Motor neuron (in vitro differentiated cells): ENCODE data around the gene UMPS. TPM values are rescaled to one million over a fixed set of nuclear protein-coding genes. Genes with fewer than 3 reads are reported as not detected.

Source experiments
- ATAC-seq, 8 experiments: fragments of 200-7000 bp; cut with Tn5 transposase; replicated peaks in 6 of 8; 2 replicates each; pipeline ENCODE4 v1.8.0; 2021; ENCODE audit warnings: mild to moderate bottlenecking in 8 of 8, moderate library complexity in 8 of 8
- H3K27ac ChIP-seq, 2 donors: fragments of 250-450 bp; sonication (Bioruptor Pico); 2 replicates each; pipeline ENCODE4 v1.9.0; 2021; ENCODE audit warnings: antibody characterized with exemption in 2 of 2, mild to moderate bottlenecking in 2 of 2, moderate library complexity in 1 of 2
- H3K4me1 ChIP-seq, 2 donors: fragments of 250-450 bp; sonication (Bioruptor Pico); replicated peaks in 1 of 2; 2 replicates each; pipeline ENCODE4 v1.6.1; 2021; ENCODE audit warnings: antibody characterized with exemption in 2 of 2, mild to moderate bottlenecking in 2 of 2, moderate library complexity in 1 of 2
- H3K4me3 ChIP-seq, 5 donors: fragments of 250-450 bp; sonication (Bioruptor Pico); 2 replicates each; pipeline ENCODE4 v1.9.0; 2021; ENCODE audit warnings: antibody characterized with exemption in 5 of 5, mild to moderate bottlenecking in 5 of 5, moderate library complexity in 4 of 5
- WGBS, 10 experiments: fragments of 450-650 bp; shearing (Covaris generic); methylation state at CpG; one replicate each; pipeline ENCODE4 v1.0.0; 2022; 5-methylcytosine and 5-hydroxymethylcytosine counted together
- in situ Hi-C, 9 experiments: fragments of 400-800 bp; cut with MboI; loops; one replicate each; pipeline ENCODE4 v1.15.0; 2021; ENCODE audit warnings: low sequenced_read_pairs in 9 of 9, low pct_unique_long_range_greater_than_20kb in 2 of 9; ENCODE audit not compliant: unreplicated experiment in 9 of 9
- total RNA-seq, 8 experiments: library from RNA; unstranded; fragments of 300-600 nt; gene quantifications; 2 replicates each; pipeline versions ENCODE4 v1.2.3 to v1.2.4, GENCODE V29; 2022

Gene UMPS
- total RNA-seq, 8 experiments from 2014 or later, result 12.6 to 34.2 (median 24.2) TPM

GRCh38 chr3:124767264-124767663 lies 37.0 kb downstream of the UMPS start:
- H3K4me1 ChIP-seq, result peaks cover 19 to 20% of the 10 kb centered on the region in 2 donors
- WGBS, 10 experiments, result 39 to 83% (median 65%) methylated on average over 1 to 4 of the region's 5 CpGs; no CpG with 5 or more reads in 2 of the 10 experiments
- H3K27ac ChIP-seq, result no peak overlapping the region
- no peak overlapping the region for H3K4me3 ChIP-seq
- no peak for ATAC-seq
- in situ Hi-C loops, result loop anchor here in 5 of 9 experiments (10.0 to 25.0 kb wide), 2 partner anchors 138 to 670 kb away; no protein-coding TSS in a partner anchor

- peaks cover 23 to 24% of the 10 kb centered on the region in 2 donors for H3K4me1 ChIP-seq
- H3K4me3 ChIP-seq, result no peak overlapping the region
- ATAC-seq, result no peak
- no peak overlapping the region for H3K27ac ChIP-seq
- 75 to 100% (median 97%) methylated on average over 1 to 6 of the region's 6 CpGs; no CpG with 5 or more reads in 3 of the 10 experiments for WGBS, 10 experiments
- in situ Hi-C loops, result loop anchor here in 5 of 9 experiments (10.0 to 25.0 kb wide), 2 partner anchors 137 to 670 kb away; no protein-coding TSS in a partner anchor
Measured at GRCh38 chr3:124767691-124768090, 37.4 kb downstream of the UMPS start.

- H3K4me3 ChIP-seq, result no peak overlapping the region
- ATAC-seq, result peak in 3 of 8 experiments; percentile 14 to 80 (median 69)
- in situ Hi-C loops, result loop anchor here in 5 of 9 experiments (10.0 to 25.0 kb wide), 2 partner anchors 136 to 668 kb away; no protein-coding TSS in a partner anchor
- whole genome bisulfite sequencing, 10 experiments, result 30 to 90% (median 74%) methylated on average over 2 to 7 of the region's 7 CpGs; no CpG with 5 or more reads in 6 of the 10 experiments
- H3K27ac ChIP-seq, result no peak overlapping the region
- peaks cover 31 to 33% of the 10 kb centered on the region in 2 donors for H3K4me1 ChIP-seq
Measured at GRCh38 chr3:124768812-124769211, 38.6 kb downstream of the UMPS start.

GRCh38 chr3:124769462-124769861 lies 39.2 kb downstream of the UMPS start:
- H3K27ac ChIP-seq, result no peak overlapping the region
- H3K4me1 ChIP-seq, result peaks cover 31 to 33% of the 10 kb centered on the region in 2 donors
- WGBS, 10 experiments, result 60 to 100% (median 80%) methylated on average over 2 to 5 of the region's 9 CpGs; no CpG with 5 or more reads in 4 of the 10 experiments
- no peak overlapping the region for H3K4me3 ChIP-seq
- in situ Hi-C loops, result loop anchor here in 5 of 9 experiments (10.0 to 25.0 kb wide), 2 partner anchors 135 to 668 kb away; no protein-coding TSS in a partner anchor
- no peak for ATAC-seq

GRCh38 chr3:124770336-124771082 lies 40.3 kb downstream of the UMPS start:
- peak; percentile 28 to 75 (median 42) for ATAC-seq
- 74 to 100% (median 91%) methylated on average over 2 to 4 of the region's 10 CpGs; no CpG with 5 or more reads in 5 of the 10 experiments for WGBS, 10 experiments
- Histone ChIP-seq H3K4me3 (no peak overlapping the region), H3K27ac (no peak overlapping the region), H3K4me1 (peaks cover 31 to 33% of the 10 kb centered on the region in 2 donors)
- in situ Hi-C loops, result loop anchor here in 1 of 9 experiments (25.0 kb wide), 1 partner anchor 667 kb away; no protein-coding TSS in a partner anchor

- H3K27ac ChIP-seq, result no peak overlapping the region
- WGBS, 10 experiments, result 46 to 100% (median 73%) methylated on average over 1 to 2 of the region's 2 CpGs; no CpG with 5 or more reads in 2 of the 10 experiments
Measured at GRCh38 chr3:124771083-124771445, 40.8 kb downstream of the UMPS start.

GRCh38 chr3:124772081-124772831 lies 42.0 kb downstream of the UMPS start:
- in situ Hi-C loops, result loop anchor here in 1 of 9 experiments (25.0 kb wide), 1 partner anchor 665 kb away; no protein-coding TSS in a partner anchor
- Histone ChIP-seq H3K27ac (peak overlapping the region; percentile 43 to 72), H3K4me1 (peaks cover 31 to 33% of the 10 kb centered on the region in 2 donors), H3K4me3 (peak overlapping the region in 1 of 5 donors; percentile 9)
- 0 to 67% (median 27%) methylated on average over 1 to 11 of the region's 17 CpGs for WGBS, 10 experiments
- peak; percentile 24 to 87 (median 83) for ATAC-seq

More at GRCh38 chr3:124771083-124771445, 40.8 kb downstream of the UMPS start:
- peaks cover 31 to 33% of the 10 kb centered on the region in 2 donors for H3K4me1 ChIP-seq
- no peak for ATAC-seq
- no peak overlapping the region for H3K4me3 ChIP-seq
- in situ Hi-C loops, result loop anchor here in 1 of 9 experiments (25.0 kb wide), 1 partner anchor 666 kb away; no protein-coding TSS in a partner anchor

GRCh38 chr3:124773351-124774326 lies 43.4 kb downstream of the UMPS start:
- H3K27ac ChIP-seq, result peak overlapping the region; percentile 43 to 72
- WGBS, 10 experiments, result 73 to 97% (median 92%) methylated on average over 2 to 12 of the region's 17 CpGs; no CpG with 5 or more reads in 3 of the 10 experiments
- H3K4me3 ChIP-seq, result no peak overlapping the region
- peaks cover 43 to 47% of the 10 kb centered on the region in 2 donors for H3K4me1 ChIP-seq
- ATAC-seq, result no peak
- in situ Hi-C loops, result loop anchor here in 1 of 9 experiments (25.0 kb wide), 1 partner anchor 664 kb away; no protein-coding TSS in a partner anchor

GRCh38 chr3:124774327-124774718 lies 44.1 kb downstream of the UMPS start:
- in situ Hi-C loops, result loop anchor here in 1 of 9 experiments (25.0 kb wide), 1 partner anchor 663 kb away; no protein-coding TSS in a partner anchor
- no peak overlapping the region for H3K27ac ChIP-seq
- 20 to 82% (median 51%) methylated on average over 1 to 6 of the region's 6 CpGs; no CpG with 5 or more reads in 6 of the 10 experiments for WGBS, 10 experiments
- peaks cover 43 to 50% of the 10 kb centered on the region in 2 donors for H3K4me1 ChIP-seq
- H3K4me3 ChIP-seq, result no peak overlapping the region
- ATAC-seq, result peak in 2 of 8 experiments; percentile 3 to 31

GRCh38 chr3:124774841-124775402 lies 44.7 kb downstream of the UMPS start:
- Histone ChIP-seq H3K4me3 (no peak overlapping the region), H3K27ac (no peak overlapping the region), H3K4me1 (peaks cover 43 to 53% of the 10 kb centered on the region in 2 donors)
- ATAC-seq, result no peak
- in situ Hi-C loops, result loop anchor here in 1 of 9 experiments (25.0 kb wide), 1 partner anchor 662 kb away; no protein-coding TSS in a partner anchor
- 77 to 100% (median 100%) methylated on average over 1 to 4 of the region's 7 CpGs; no CpG with 5 or more reads in 2 of the 10 experiments for WGBS, 10 experiments

- Histone ChIP-seq H3K4me1 (peaks cover 41 to 54% of the 10 kb centered on the region in 2 donors), H3K27ac (no peak overlapping the region), H3K4me3 (no peak overlapping the region)
- no peak for ATAC-seq
- in situ Hi-C loops, result no loop called here
- 83 to 100% (median 88%) methylated on average over 1 to 3 of the region's 9 CpGs; no CpG with 5 or more reads in 6 of the 10 experiments for WGBS, 10 experiments
Measured at GRCh38 chr3:124775877-124776276, 45.6 kb downstream of the UMPS start.
